SK-N-DZ (cell line): ENCODE measurements around the gene LAMA5. TPM values are rescaled to one million over a fixed set of nuclear protein-coding genes. Genes with fewer than 3 reads are reported as not detected.
A peak's percentile ranks its signal among the peaks of the same experiment; 100 is the strongest.

Experiments
- DNase-seq: peaks from one replicate; pipeline ENCODE4 v3.0.0-alpha.2; 2015; ENCODE audit warnings: low spot score
- polyA plus RNA-seq, 2 experiments: library from polyadenylated mRNA; depleted of rRNA; stranded (reverse); fragments of >200 nt; gene quantifications; 2 replicates each; pipeline ENCODE4 v1.2.3, GENCODE V29; 2014

The LAMA5 gene, protein sequence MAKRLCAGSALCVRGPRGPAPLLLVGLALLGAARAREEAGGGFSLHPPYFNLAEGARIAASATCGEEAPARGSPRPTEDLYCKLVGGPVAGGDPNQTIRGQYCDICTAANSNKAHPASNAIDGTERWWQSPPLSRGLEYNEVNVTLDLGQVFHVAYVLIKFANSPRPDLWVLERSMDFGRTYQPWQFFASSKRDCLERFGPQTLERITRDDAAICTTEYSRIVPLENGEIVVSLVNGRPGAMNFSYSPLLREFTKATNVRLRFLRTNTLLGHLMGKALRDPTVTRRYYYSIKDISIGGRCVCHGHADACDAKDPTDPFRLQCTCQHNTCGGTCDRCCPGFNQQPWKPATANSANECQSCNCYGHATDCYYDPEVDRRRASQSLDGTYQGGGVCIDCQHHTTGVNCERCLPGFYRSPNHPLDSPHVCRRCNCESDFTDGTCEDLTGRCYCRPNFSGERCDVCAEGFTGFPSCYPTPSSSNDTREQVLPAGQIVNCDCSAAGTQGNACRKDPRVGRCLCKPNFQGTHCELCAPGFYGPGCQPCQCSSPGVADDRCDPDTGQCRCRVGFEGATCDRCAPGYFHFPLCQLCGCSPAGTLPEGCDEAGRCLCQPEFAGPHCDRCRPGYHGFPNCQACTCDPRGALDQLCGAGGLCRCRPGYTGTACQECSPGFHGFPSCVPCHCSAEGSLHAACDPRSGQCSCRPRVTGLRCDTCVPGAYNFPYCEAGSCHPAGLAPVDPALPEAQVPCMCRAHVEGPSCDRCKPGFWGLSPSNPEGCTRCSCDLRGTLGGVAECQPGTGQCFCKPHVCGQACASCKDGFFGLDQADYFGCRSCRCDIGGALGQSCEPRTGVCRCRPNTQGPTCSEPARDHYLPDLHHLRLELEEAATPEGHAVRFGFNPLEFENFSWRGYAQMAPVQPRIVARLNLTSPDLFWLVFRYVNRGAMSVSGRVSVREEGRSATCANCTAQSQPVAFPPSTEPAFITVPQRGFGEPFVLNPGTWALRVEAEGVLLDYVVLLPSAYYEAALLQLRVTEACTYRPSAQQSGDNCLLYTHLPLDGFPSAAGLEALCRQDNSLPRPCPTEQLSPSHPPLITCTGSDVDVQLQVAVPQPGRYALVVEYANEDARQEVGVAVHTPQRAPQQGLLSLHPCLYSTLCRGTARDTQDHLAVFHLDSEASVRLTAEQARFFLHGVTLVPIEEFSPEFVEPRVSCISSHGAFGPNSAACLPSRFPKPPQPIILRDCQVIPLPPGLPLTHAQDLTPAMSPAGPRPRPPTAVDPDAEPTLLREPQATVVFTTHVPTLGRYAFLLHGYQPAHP (N-terminal part only)
- polyA plus RNA-seq (2014; cell fraction: cytosol; rRNA removed): 32.9 and 33.6 TPM in 2 replicates
- 352 and 482 TPM in 2 replicates for polyA plus RNA-seq (2014; cell fraction: nucleus; rRNA removed)

DNA sequence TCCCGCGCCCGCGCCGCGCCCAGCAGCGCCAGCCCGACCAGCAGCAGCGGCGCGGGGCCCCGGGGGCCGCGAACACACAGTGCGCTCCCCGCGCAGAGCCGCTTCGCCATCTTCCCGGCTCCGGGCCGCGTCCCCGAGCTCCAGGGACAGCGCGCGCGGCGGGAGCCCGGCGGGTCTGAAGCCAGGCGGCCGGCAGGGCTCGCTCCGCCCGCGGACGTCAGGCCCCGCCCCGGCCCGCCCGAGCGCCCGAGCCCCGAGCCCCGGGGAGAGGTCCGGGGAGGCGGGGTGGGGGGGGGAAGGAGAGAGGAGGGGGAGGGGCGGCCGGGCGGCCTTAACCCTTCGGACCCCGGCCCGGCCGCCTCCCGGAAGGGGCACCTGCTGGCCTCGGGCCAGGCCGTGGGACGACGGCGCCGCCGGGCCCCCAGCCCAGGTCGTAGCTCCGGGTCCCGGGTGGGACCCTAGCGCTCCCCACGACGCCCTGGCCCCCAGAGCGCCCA, at the start of gene LAMA5:
TSS of gene LAMA5 (minus strand) at position 177 of the 497 bp plus-strand sequence. CDS start at position 110, 67 bp downstream.
- peak; percentile 59 for DNase-seq

DNA sequence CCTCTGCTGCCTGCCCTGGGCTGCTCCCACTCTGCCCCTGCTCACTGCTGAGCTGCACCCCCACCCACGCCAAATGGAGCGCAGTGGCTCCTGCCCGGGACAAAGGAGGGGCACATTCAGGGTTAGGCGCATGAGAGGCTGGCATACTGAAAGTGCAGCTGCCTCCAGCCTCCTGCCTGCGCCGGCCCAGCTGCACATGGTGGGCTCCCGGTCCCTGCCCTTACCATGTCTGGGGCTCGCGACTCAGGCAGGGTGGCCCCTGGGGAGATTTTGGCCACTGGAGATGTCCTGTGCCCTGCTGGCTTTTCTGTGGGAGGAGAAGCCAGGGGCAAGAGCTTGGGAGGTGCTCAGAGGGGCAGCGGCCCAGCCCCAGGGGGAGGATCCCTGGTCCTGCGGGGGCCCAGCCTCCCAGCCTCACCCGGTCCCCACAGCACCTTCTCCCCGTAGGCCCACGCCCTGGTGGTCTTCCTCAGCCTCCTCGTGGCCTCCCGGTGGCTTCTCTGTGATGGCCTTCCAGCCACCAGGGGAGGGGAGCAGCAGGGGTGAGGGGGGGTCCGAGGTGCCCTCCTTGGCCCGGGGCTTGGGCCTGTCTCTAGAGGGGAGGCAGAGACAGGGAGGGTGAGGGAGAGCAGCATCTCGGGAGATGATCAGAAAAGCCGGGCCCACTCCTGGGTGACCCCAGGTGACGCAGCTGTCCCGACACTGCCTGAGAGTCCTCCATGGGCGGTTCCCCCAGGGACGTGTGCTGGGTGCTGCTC, 48.4 kb upstream of the LAMA5 start:
- DNase-seq: no peak

DNA sequence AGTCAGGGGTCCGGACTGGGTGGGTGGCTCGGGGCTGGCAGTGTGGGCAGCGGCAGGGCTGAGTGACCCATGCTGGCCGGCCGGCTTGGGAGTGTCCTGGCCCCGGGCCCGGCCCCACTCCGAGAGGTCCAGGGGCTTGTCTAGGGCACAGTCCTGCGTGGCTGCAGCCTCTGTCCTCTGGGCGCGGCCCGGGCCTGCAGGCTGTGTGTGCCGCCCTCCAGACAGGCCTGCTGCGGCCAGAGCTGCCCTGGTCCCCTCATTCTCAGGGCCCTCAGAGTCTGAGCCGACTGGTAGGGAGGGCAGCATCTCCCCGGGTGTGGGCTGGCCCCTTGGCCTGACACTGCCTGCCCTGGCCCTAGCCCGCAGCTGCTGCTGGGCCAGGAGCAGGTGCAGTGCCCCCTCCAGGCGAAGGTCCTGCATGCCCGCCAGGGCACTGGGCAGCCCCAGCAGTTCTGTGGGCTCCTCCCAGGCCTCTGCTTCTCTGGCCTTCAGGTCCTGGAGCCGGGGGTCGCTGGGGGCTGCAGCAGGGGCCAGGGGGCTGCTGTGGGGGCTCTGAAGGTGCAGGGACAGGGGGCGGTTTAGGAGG, 46.9 kb upstream of the LAMA5 start:
- no peak for DNase-seq

DNA sequence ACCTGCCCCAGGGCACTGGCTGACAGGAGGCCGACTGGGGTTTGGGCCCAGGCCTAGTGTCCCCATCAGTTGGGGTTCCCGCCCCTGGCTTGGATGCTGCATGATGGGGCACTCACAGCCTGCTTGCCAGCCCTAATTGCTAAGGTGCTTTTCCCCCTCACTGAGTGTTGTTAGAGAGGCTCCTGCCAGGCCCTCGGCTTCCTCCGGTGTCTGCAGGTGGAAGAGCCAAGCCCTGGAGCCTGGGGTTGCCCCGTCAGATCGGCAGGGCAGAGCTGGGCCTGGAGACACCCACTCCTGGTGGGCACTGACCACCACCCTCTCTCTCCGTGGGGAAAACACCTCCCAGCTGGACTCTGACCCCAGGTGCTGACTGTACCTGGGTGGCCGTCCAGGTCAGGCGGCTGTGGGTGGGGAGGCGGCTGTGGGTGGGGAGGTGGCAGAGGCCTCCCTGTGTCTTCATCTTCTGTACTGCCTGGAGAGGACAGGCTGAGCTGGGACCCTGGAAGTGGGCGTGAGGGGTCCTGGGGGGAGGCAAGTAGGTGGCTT, 46.0 kb upstream of the LAMA5 start:
- no peak for DNase-seq

DNA sequence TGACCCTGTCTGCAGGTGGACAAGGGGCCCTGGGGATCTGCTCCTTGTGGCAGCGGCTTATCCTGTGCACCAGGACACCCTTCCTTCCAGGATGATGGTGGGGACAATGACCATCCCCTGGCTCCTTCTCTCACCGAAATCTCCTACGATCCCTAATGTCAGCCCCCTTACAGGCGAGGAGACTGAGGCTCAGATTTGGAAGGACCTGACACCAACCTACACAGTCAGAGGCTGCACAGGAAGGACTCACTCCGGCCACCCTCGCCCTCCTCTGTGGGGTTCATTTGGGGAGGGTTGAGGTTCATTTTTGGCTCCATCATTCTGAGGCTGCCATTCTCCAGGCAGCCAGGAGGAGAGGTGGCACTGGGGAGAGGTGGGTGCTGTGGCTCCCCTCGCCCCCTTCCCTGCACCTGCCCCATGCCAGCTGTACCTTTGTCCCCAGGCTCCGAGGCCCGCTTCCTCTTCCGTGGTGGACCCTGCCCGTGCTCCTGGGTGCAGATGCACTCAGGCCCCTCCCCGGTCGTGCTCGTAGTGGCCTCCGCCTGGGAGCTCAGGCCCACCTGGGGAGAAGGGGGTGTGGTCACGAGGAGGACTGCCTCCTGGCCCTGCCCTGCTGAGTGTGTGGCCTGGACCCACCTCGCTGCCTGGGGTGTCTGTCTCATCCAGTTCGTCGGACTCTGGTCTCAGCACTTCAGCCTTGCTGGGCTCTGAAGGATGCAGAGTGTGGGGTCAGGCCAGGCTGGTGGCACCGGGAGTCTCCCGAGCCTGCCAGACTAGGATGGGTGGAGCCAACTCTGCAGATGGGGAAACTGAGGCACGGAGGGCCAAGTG, 45.3 kb upstream of the LAMA5 start:
- DNase-seq: no peak

DNA sequence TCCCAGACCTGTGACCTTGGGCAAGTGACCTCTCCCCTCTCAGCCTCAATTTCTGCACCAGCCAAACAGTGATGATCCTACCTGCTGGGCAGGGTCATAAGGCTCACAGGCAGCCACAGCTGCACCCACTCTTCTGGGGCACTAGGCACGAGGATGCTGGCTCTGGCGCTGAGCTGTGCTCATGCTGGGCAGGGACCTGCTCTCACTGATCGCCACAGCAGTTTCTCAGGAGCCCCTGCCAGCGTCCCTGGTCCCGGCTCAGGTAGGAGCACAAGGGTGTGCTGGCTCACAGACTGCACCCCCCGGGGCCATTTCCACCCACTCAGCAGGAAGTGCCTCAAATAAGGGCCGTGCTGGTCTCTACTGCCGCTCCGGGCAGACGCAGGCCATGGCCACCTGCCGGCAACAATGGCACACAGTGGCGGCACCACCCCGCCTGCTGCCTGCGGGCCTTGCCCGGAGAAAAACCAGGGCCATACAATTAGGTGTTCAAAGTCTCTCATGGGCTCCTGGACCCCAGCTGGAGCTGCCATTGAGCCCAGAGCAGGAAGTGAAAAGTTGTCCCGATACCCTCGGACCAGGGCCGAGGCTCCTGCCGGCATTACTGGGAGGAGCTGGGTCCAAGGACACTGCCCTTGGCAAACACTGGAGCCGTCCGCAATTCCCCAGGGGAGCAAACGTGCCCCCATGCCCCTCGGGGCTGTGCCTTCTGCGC, 44.5 kb upstream of the LAMA5 start:
- no peak for DNase-seq

DNA sequence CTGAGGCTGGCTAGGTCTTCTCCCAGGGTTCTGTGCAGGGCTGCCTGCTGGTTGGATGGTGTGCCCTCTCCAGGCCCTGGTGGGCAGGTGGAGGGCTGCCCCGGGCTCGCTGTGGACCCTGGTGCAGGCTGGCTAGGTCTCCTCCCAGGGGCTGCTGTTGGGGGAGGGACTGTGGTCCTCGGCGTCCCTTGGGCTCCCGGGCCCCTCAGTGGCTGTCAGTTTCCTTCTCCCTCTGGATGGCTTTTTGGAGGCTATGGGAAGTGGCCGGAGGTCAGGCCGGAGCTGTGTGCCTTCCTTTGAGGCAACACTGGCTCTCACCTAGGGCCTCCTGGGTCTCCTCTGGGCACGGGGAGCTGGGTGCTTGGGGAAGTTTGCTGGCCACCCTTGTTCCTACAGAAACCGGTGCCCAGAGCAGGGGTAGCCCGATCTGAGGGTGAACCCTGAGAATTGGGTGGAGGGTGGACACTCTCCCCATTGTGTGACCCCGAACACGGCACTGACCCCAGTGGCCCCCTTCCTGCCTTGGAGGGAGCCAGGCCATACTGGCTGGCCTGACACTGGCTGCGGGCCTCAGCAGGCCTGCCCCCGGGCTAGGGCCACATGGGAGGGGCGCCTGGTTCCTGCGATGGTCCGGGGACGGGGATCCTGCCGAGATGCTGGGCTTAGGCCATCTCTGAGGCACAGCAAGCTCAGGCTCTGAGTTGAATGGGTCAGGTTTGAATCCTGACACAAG, 43.8 kb upstream of the LAMA5 start:
- no peak for DNase-seq

DNA sequence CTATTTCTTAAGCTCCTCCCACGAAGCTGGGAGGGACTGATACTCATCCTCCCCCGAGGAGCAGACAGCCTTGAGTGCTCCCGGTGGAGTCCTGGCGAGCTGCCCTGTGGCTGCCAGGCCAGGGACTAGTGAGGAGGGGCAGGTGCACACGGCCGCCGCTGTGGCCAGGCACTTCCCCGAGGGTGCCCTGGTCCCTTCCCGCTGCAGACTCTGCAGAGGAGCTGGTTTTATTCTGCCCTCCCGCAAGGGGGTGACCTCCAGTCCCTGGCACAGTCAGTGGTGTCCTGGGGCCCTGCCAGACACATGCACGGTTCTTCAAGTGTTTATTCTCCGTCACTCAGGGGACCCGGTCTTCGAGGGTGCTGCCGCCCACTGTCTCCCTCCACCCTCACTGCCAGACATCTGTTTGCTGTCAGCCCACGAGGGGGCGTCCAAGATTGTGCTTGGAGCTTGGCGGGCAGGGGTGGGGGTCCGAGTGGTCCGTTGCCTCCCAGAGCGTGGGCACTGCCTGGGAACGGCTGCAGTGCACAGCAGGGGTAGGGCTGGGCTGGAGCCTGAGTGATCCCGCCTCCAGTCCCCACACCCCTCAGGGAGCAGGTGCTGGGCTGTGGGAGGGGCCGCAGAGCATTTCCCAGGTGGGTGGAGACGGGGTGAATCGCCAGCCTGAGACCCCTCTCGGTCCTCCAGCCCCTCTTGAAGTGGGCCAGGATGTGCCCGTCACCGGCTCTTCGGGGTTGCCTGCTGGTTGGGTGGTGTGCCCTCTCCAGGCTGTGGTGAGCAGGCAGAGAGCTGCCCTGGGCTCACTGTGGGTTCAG, 43.0 kb upstream of the LAMA5 start:
- peak; percentile 73 for DNase-seq

DNA sequence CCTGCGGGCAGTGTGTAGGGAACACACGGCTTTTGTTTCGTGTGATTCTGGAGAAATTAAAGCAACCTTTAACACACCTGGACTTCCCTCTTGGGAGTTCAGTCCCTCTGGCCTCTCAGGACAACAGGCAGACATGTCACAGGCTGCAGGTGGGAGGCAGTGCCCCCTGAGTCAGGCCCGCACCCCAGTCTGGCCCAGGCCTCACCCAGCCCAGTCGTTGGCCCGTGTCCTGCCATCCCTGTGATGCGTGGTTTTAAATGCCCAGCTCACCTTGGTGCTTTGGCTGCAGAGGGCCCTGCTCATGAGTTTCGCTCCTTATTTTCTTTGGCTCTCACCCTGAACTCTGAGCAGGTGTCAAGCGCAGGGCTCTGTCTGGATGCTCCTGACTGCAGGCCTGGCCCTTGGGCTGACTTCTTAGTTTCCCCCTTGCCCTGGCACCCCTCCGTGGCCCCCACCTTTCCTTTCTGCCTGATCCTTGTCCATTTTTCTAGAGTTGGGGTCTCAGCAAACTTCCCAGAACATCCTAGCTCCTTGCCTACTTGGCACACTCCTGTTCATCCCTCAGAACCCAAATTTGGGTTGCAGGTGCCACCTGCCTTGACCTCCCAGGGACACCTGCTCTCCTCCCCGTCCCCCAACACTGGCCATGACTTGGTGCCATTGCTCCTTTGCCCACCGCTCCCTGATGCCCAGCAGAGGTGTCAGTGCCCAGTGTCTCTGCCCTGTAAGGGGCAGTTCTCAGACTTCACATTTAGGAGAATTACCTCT, 42.2 kb upstream of the LAMA5 start:
- no peak for DNase-seq

DNA sequence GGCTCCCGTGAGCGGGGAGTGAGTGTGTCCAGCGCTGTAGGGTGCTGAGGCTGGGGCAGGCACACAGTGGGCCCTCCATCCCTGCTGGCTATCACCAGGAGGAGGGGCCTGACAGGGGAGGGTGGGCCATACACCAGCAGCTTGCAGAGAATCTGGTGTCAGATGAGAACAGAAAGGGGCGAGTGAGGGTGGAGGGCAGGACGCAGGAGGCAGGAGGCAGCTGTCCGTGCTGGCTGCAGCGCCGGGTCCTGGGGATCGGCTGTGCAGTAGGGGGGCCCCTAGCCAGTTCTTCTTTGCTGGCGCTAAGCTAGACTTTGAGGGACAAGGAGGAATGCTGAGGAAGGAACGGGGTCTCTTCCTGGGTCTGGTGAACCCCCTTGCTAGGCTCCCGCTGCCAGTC, 41.5 kb upstream of the LAMA5 start:
- peak; percentile 56 for DNase-seq

DNA sequence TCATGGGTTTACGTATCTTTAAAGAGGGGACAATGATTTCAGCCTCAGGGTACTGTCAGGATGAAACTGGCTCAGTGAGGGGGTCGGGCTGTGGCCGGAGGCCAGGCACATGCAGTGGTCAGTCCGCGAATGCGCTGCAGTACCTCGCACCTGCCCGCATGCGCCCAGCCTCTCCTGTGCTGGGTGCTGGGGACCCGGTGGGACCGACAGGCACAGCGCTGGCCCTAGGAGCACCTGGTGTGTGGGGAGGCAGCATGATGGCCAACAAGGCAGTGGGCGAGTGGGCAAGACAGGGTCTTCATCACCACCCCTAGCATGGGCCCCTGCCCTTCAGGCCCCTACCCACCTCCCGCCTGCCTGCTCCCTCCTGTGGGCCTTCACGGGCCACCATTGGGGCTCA, 40.9 kb upstream of the LAMA5 start:
- no peak for DNase-seq

DNA sequence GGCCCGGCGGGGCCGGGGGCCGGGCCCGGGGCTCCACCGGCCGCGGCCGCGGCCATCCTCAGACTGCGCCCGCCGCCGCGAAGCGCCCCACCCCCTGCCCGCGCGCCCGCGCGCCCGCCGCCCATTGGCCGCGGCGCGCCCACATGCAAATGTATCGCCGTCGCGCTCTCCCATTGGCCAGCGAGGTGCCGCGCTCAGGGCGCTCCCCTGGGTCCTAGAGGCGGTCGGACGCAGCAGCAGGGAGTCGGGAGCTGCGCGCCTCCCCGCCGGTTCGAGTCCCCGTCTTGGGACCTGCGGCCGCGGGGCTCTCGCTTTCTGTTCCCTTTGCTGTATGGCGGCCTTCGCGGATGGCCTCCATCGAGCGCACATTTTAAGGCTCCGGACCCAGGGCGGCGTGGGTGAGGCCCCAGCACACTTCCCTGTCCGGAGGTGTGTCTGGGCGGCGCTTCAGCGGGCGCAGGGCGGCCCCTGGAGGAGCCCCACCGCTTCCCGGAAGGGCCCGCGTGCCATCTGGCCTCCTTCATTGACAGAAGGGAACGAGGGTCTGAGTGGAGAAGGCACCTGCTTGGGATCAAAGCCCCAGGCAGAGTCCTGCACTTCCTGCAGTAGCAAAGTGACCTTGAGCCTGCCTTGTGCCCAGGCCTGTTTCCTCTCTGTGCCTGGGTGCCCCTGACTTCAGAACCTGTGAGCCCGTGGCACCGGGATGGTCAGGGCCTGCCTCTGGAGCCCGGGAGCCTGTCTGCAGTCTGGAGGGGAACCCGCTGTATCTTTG, 40.3 kb upstream of the LAMA5 start, which contains the start of gene CABLES2:
TSS of gene CABLES2 (minus strand) at position 65 of the 772 bp plus-strand sequence. CDS start at position 56, 9 bp downstream.
- DNase-seq: peak; percentile 96

DNA sequence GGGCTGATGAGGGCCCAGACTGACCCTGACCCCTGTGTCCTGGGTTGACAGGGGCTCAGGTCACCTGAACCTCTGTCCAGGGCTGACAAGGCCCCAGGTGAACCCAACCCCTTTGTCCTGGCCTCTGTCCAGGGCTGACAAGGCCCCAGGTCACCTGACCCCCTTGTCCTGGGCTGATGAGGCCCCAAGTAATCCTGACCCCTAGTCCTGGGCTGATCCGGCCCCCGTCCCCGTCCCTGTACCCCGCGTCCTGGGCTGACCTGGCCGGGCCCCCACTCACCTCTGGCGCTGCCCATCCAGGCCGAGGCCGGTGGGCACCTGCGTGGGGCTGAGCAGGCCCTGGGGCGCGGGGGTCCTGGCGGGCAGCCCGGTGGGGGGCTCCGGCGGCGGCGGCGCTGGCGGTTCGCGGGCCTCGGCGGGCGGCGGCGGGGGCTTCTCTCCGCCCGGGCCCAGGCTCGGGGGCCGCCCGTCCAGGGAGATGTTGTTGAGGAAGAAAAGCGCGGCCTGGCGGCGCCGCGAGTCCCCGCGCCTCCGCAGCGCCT, 39.6 kb upstream of the LAMA5 start:
- DNase-seq: no peak

DNA sequence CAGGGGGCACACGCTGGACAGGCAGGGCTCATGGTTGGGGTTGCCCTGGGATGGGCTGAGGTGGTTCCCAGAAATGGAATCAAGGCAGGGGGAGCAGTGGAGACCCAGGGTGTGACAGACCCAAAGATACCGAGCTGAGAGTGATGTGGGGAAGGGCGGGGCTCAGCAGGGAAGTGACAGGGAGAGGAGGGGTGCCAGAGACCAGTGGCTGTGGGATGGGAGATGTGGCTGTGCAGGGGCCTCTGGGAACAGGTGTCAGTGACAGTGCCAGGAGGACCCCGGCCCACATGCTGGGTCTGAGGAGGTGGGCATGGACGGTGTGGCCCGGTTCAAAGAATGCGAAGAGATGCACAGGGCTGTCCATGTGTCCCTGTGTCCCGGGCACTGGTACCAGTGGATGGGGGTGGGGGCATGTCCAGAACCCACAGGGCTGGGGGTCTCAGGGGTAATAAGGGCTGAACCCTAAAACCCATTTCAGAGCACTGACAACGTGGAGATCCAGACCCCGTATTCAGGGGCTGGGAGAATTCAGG, 38.9 kb upstream of the LAMA5 start:
- no peak for DNase-seq
